ENCODE results near the gene TMEM256.
A peak's percentile ranks its signal among the peaks of the same experiment; 100 is the strongest.

The TMEM256 gene

DNA sequence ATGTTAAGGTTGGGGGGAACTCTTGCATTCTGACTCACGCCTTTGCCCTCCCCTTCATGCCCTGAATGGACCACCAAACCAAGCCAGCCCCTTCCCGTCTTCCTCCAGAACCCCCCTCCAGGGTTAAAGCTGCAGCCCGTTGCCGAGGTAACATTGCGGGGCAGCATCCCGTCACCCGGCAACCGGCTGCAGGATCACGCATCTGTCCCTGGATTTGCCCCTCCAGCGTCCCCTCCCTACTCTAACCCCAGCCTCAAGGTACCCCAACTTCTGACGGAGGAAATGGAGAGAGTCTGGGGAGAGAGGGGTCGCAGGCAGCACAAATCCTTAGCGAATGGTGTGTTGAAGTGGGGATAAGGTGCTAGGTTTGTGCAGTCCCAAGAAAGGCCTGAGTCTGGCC, 3.2 kb upstream of the TMEM256 start:
- peaks cover 25% of the 10 kb centered on the region for H3K27me3 Mint-ChIP-seq (ENCODE audit: low read depth)
- H3K27ac Mint-ChIP-seq, result no peak overlapping the region
- H3K9me3 Mint-ChIP-seq, result no peaks in the 10 kb centered on the region
- H3K4me3 Mint-ChIP-seq, result no peak overlapping the region
- peaks cover 9% of the 10 kb centered on the region for H3K4me1 Mint-ChIP-seq (ENCODE audit: low read depth)
- H3K36me3 Mint-ChIP-seq (ENCODE audit: low read depth), result peaks cover 2% of the 10 kb centered on the region

DNA sequence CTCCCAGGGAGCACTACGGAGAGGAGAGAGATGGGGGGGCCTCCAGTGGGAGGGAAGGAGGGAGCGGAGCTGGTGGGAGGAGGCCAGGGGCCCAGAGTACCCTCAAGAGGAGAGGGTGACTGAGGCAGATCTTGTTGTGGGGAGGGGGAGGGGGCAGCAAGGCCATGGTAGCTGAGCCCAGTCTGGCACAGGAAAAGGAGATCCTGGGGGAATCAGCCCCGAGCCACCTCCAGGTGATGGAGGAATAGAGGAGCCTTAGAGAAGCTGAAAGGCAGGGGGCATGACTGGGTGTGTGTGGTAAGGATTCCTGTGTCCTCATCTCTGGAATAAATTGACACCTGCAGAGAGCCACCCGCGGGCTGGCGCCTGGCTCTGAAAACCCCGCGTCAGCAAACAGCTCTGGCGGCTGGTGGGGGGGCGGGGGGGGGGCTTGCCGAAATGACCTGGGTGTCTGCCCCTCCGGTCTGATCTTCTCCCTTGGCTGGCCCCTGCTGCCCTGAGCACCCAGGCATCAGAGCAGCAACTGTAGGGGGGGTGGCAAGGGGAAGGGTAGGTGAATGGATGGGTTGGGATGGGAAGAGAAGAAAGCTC, 2.4 kb upstream of the TMEM256 start:
- H3K27me3 Mint-ChIP-seq (ENCODE audit: low read depth), result peaks cover 25% of the 10 kb centered on the region
- no peaks in the 10 kb centered on the region for H3K9me3 Mint-ChIP-seq
- peak overlapping the region; percentile 78 for H3K27ac Mint-ChIP-seq
- H3K36me3 Mint-ChIP-seq (ENCODE audit: low read depth), result peaks cover 4% of the 10 kb centered on the region
- H3K4me1 Mint-ChIP-seq (ENCODE audit: low read depth), result peaks cover 12% of the 10 kb centered on the region
- peak overlapping the region; percentile 82 for H3K4me3 Mint-ChIP-seq

DNA sequence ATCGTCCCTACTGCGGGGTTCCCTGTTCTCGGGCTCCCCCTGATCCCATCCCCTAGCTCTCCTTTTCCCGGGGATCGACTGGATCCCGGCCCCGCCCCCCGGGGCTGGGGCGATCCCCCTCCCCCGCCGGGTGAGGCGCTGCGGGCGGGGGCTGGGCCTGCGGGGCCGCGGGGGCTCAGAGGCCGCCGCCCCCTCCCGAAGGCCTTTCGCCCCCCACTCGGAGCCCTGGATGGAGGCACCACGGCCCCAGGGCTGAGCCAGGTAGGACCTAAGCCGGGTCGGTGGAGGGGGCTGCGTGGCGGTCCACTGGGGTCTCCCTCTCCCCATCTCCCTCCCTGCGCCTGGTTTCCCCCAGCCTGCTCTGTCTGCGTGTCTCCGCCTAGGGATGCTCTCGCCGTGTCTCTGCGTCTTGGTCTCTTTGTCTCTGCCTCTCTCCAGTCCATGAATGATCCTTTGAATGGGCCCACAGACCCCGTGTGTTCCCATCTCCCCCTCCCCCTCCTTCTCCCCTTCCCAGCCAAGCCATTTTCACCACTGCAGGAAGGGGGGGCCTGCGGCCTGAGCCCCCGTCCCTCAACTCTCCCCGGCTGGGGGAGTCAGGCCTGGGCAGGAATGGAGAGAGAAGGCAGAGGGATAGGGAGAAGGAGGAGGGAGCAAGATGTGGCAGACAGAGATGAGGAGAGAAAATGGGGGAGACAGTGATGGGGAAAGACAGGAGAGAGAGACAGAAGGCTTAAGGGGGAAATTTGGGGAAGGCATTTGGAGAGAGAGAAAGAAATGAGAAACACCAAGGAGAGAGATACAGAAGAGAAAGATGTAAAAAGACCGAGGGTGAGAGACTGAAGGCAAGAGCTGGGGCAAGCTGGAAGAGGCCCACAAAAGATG, 1.7 kb upstream of the TMEM256 start:
- H3K27ac Mint-ChIP-seq, result peak overlapping the region; percentile 78
- no peaks in the 10 kb centered on the region for H3K9me3 Mint-ChIP-seq

DNA sequence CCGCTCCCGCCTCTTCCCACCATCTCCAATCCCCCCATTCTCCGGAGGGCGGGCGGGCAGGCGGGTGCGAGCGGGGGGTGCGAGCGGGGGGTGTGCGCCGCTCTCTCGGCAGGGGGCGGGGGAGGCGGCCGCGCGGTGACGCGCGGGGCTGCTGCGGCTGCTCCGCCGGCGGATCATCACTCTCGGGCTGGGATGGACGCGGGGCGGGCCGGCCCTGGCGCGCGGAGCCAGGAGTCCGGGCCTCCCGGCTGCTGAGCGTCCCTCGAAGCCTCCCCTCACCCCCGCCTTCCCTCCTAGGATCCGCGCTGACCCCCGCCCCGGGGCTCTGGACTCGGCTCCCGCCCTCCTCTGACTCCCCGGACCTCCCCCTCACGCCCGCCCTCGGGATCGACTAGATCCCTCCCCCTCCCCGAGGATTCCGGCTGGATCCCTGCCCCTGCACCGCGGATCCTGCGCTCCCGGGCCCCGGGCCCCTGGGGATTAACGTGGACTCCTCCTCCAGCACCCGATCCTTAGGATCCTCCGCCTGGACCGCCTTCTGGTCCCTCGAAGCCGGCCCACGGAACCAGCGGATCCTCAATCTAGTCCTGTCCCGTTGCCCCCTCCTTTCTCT, 946 bp upstream of the TMEM256 start:
- H3K27ac Mint-ChIP-seq, result peak overlapping the region; percentile 90
- peak overlapping the region; percentile 86 for H3K4me3 Mint-ChIP-seq
- no peaks in the 10 kb centered on the region for H3K9me3 Mint-ChIP-seq
- peaks cover 4% of the 10 kb centered on the region for H3K36me3 Mint-ChIP-seq (ENCODE audit: low read depth)
- H3K27me3 Mint-ChIP-seq (ENCODE audit: low read depth), result peaks cover 25% of the 10 kb centered on the region
- peaks cover 12% of the 10 kb centered on the region for H3K4me1 Mint-ChIP-seq (ENCODE audit: low read depth)

More for the DNA sequence above, 1.7 kb upstream of the TMEM256 start:
- peaks cover 12% of the 10 kb centered on the region for H3K4me1 Mint-ChIP-seq (ENCODE audit: low read depth)
- H3K36me3 Mint-ChIP-seq (ENCODE audit: low read depth), result peaks cover 4% of the 10 kb centered on the region
- peaks cover 25% of the 10 kb centered on the region for H3K27me3 Mint-ChIP-seq (ENCODE audit: low read depth)
- peak overlapping the region; percentile 82 for H3K4me3 Mint-ChIP-seq

DNA sequence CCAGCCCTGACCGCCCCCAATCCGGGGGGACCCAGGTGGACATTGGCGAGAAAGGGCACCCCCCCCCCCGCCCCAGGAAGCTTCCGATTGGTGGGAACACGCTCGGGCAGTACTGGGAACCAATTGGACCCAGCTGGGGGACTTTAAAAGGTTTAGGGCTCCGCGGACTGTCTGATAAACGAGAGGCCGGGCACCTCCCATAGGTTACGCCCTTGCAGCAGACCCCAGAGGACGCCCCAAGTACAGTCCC, 245 bp downstream of the TMEM256 start:
- Mint-ChIP-seq H3K9me3 (no peaks in the 10 kb centered on the region), H3K4me1 (ENCODE audit: low read depth) (peaks cover 14% of the 10 kb centered on the region), H3K27ac (peak overlapping the region; percentile 90), H3K27me3 (ENCODE audit: low read depth) (peaks cover 20% of the 10 kb centered on the region), H3K36me3 (ENCODE audit: low read depth) (peaks cover 4% of the 10 kb centered on the region), H3K4me3 (peak overlapping the region; percentile 86)

DNA sequence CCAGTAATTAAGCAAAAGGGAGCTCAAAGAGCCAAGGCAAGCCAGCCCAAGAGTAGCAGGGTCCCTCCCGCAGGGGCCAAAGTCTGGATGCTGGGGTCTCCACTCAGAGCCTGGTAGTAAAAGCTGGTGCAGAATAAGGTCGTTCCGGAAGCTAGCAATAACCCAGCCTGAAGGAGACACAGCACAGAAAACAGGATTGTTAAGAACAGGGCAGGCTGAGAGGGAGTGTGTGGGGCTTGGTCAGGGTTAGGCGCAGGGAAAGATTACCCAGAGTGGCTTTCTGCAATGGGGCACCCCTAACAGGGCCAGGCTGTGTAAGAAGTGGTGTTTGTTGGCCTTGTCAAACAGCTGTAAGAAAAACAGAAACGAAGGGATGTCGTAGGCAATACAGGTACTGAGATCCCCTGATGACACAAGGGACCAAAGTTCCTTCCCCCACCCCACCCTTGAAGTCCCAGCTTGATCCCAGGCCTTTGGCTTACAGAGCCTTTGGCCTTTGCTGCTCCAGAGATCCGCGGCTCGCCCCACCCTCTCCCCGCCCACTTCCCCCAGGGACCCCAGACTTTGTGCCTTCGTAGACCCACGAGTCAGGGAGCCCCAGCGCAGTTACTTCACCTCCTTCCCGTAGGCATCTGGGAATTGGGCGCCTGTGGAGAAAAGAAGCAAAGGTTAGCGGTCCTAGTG, 712 bp downstream of the TMEM256 start:
- peaks cover 4% of the 10 kb centered on the region for H3K36me3 Mint-ChIP-seq (ENCODE audit: low read depth)
- no peaks in the 10 kb centered on the region for H3K9me3 Mint-ChIP-seq
- peak overlapping the region; percentile 86 for H3K4me3 Mint-ChIP-seq
- H3K27me3 Mint-ChIP-seq (ENCODE audit: low read depth), result peaks cover 20% of the 10 kb centered on the region
- H3K27ac Mint-ChIP-seq, result peak overlapping the region; percentile 90
- H3K4me1 Mint-ChIP-seq (ENCODE audit: low read depth), result peaks cover 14% of the 10 kb centered on the region

DNA sequence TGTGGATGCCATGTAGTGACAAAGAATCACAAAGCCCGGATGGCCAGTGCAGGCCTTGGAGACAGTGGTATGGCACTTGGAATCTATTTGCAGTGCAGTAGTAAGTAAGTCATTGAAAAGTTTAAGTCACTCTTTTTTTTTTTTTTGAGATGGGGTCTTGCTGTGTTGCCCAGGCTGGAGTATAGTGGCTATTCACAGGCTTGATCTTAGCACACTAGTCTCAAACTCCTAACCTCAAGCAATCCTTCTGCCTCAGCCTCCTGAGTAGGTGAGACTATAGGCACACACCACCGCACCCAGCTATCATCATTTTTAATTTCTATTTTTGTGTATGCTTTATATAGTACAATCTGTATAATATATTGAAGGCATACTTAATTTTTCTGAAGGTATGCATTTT, 5.3 kb downstream of the TMEM256 start:
- Mint-ChIP-seq H3K27me3 (ENCODE audit: low read depth) (no peaks in the 10 kb centered on the region), H3K36me3 (ENCODE audit: low read depth) (peaks cover 2% of the 10 kb centered on the region), H3K4me1 (ENCODE audit: low read depth) (peaks cover 18% of the 10 kb centered on the region), H3K27ac (no peak overlapping the region), H3K9me3 (no peaks in the 10 kb centered on the region), H3K4me3 (no peak overlapping the region)

DNA sequence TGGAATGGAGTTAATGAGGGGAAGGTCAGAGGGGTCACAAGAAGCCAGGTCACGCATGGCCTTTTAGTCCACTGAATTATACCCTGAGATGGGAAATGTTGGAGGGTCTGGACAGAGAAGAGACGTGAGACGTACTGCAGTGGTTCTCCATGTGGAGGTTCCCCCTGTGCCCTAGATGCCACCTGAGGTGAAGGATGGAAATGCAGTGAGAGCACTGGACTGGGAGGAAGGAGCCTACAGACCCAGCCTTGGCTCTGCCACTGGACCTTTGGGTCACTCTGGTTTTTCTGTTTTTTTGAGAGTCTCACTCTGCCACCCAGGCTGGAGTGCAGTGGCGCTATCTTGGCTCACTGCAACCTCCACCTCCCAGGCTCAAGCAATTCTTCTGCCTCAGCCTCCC, 7.8 kb downstream of the TMEM256 start:
- Mint-ChIP-seq H3K27me3 (ENCODE audit: low read depth) (no peaks in the 10 kb centered on the region), H3K4me1 (ENCODE audit: low read depth) (peaks cover 19% of the 10 kb centered on the region), H3K36me3 (ENCODE audit: low read depth) (peaks cover 14% of the 10 kb centered on the region), H3K27ac (no peak overlapping the region), H3K9me3 (no peaks in the 10 kb centered on the region), H3K4me3 (peak overlapping the region; percentile 17)

DNA sequence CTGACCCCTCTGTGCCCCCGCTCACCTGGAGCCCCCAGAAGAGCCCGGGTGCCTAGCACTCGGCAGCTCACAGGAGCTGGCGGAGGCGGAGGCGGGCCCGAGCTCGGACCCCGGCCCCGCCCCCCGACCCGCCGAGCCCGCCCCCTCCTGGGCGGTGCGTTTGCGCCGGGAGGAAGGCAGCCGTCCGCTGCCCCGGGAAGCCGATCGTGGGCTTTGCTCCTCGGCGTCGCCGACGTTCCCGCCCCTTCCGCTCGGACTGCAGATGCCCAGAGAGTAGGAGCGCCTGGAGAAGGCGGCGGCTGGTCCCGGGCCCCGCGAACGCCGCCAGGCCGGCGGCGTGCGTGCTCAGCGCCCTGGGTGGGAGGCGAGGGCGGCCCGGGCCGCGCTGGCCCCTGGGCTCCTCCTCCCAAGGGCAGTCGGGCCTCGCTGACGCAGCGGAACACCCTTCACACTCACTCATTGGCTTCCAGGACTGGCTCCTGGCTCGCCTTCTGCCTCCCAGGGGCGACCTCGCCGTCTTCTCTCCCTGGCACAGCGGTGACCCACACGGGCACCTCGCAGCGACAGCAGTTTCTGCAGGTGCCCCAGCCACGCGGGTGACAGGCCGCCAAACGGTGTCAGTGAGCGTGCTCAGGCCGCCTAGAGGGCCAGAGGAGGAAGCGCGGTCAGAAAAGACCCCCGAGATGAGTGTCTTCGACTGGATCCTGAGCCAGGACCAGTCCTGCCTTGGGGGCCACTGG, 9.3 kb downstream of the TMEM256 start, which contains the start of gene PLSCR3:
Gene PLSCR3, minus strand, starts transcription at position 74 of the 740 bp plus-strand sequence. CDS start 415 bp downstream, outside the sequence.
- H3K36me3 Mint-ChIP-seq (ENCODE audit: low read depth), result peaks cover 15% of the 10 kb centered on the region
- no peaks in the 10 kb centered on the region for H3K9me3 Mint-ChIP-seq
- peak within 1 kb of the TSS; percentile 94 for H3K4me3 Mint-ChIP-seq
- H3K27ac Mint-ChIP-seq, result peak within 1 kb of the TSS; percentile 92
- H3K27me3 Mint-ChIP-seq (ENCODE audit: low read depth), result no peaks in the 10 kb centered on the region
- H3K4me1 Mint-ChIP-seq (ENCODE audit: low read depth), result peaks cover 17% of the 10 kb centered on the region

DNA sequence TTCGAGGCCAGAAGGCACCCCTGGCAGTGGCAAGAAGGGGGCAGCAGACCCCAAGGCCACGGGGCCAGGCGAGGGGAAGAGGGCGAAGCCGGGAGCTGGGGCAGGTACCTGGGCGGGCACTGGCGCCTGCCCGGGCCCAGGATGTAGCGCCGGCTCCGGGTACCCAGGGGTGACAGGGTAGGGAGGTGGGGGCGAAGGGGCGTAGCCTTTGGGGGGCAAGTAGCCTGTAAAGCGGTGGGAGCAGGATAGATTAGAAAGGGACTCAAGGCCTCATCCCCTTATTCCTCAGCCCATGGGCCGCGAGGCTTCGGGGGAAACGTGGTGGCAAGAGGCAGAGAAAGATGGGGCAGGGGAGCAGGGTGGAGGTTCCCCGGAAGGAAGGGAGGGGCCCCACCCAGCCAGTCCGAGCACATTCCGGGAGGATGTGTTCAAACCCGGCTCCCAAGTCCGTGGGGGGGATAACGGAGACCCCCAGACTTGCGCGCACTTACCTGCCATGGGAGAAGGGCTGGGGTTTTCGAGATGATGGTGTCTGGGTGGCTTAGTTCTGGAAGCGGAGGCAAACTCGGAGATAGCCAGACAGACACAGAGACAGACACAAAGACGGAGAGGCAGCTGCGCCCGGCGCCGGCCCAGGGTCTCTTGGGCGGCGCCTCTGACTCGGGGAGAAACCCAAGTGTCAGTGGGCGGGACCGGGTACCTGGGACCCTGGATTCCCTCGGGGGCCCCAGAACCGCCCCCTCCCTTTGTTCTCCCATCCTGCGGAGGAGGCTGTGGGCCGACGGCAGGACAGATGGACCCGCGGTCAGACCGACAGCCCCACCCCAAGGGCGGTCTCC, 10.1 kb downstream of the TMEM256 start:
- Mint-ChIP-seq H3K9me3 (no peaks in the 10 kb centered on the region), H3K4me1 (ENCODE audit: low read depth) (peaks cover 17% of the 10 kb centered on the region), H3K27me3 (ENCODE audit: low read depth) (no peaks in the 10 kb centered on the region), H3K4me3 (peak overlapping the region; percentile 94), H3K36me3 (ENCODE audit: low read depth) (peaks cover 15% of the 10 kb centered on the region), H3K27ac (peak overlapping the region; percentile 78)

DNA sequence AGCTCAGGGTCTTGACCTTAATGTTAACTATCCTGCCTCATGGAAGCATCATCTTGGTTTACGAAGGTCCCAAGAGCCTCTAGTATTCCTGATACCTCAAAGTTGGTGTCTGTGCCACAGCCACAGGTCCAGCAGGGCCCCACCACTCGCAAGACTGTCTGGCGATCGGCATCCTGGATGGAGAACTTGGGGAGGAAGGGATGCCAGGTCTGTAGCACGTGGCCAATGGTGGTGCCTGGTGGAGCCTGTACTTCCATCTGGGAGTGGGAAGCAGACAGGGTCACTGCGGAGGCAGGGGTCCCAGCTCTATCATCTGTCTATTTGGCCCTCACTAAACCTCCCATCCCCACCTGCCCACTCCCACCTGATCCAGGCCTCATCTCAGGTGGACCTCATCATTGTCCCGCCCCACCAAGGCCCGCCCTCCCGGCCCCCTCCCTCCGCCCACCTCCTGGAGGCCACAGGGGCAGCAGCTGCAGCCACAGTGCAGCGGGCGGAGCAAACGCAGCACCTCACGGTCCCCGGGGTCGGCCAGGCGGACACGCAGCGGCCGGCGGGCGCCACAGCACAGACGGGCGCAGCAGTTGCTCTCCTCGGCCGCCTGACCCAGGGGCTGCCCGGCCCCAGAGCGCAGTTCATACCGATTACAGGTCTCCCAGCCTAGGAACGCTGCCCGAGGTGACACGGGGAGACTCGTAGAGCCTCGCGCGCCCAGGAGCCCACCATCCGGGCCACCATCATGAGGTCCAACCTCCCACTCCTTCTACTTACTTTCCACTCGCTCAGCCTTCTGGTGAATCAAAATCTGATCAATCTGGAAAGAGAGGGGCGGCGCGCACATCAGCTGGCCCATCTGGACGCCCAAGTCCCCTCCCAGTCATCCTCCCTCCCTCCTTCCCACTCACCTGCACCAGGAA, 10.9 kb downstream of the TMEM256 start:
- H3K4me1 Mint-ChIP-seq (ENCODE audit: low read depth), result peaks cover 17% of the 10 kb centered on the region
- peaks cover 15% of the 10 kb centered on the region for H3K36me3 Mint-ChIP-seq (ENCODE audit: low read depth)
- no peaks in the 10 kb centered on the region for H3K9me3 Mint-ChIP-seq
- H3K4me3 Mint-ChIP-seq, result peak overlapping the region; percentile 94
- H3K27ac Mint-ChIP-seq, result peak overlapping the region; percentile 50
- H3K27me3 Mint-ChIP-seq (ENCODE audit: low read depth), result no peaks in the 10 kb centered on the region

DNA sequence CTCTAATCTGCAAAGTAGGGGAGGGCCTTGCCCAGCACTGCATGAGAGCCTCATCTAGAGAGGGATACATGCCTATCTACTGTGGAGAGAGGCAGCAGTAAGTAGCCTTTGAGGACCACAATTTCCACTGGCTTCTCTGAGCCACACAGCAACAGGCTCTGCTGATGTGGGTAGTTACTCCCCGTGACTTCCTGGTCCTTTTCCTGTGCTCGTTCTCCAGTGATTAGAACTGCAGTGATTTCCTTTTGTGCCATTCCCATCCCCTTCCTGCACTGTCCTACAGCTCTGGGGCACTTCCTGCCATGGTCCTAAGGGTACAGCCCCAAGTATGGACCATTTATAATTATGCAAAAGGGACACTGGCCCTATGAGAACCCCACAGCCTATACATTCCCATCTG, 12.6 kb downstream of the TMEM256 start:
- Mint-ChIP-seq H3K27me3 (ENCODE audit: low read depth) (no peaks in the 10 kb centered on the region), H3K36me3 (ENCODE audit: low read depth) (peaks cover 17% of the 10 kb centered on the region), H3K9me3 (no peaks in the 10 kb centered on the region), H3K27ac (no peak overlapping the region), H3K4me3 (peak overlapping the region; percentile 38), H3K4me1 (ENCODE audit: low read depth) (peaks cover 17% of the 10 kb centered on the region)
